A673 (cell line): ENCODE data around the gene LAMA5. TPM values are rescaled to one million over a fixed set of nuclear protein-coding genes. Genes with fewer than 3 reads are reported as not detected.

Source experiments
- BruUV-seq: library from RNA; stranded (reverse); fragments of 400-500 nt; replicated peaks from 2 replicates; lab custom pipeline; 2021; lab: Mats Ljungman, UMichigan
- CTCF ChIA-PET: fragments of 300-600 bp; sonication (Branson Sonifier 250); formaldehyde crosslinking; loops from one replicate; lab custom pipeline; 2022; ENCODE audit warnings: antibody characterized with exemption; lab: Charles Lee
- POLR2A ChIA-PET: fragments of 300-600 bp; sonication (Branson Sonifier 250); formaldehyde crosslinking; loops from one replicate; lab custom pipeline; 2022; ENCODE audit warnings: antibody characterized with exemption; ENCODE audit not compliant: low non-redundant PET; lab: Charles Lee
- DNase-seq: peaks from one replicate; pipeline ENCODE4 v3.0.0-alpha.2; 2015; ENCODE audit warnings: low spot score
- H3K27ac ChIP-seq: fragments of 200-600 bp; sonication (generic); 2 replicates; pipeline ENCODE4 v1.5.1; 2016; ENCODE audit warnings: mixed run types, low read depth, mild to moderate bottlenecking, mixed read lengths, antibody characterized with exemption, low read length; ENCODE audit not compliant: poor library complexity, severe bottlenecking
- H3K27me3 ChIP-seq: fragments of 200-600 bp; sonication (generic); replicated peaks from 2 replicates; pipeline ENCODE4 v1.6.1; 2017; ENCODE audit warnings: mixed run types, low read depth, mild to moderate bottlenecking, mixed read lengths, antibody characterized with exemption, low read length; ENCODE audit not compliant: insufficient read depth, poor library complexity
- H3K36me3 ChIP-seq: fragments of 200-600 bp; sonication (generic); 2 replicates; pipeline ENCODE4 v1.6.1; 2016; ENCODE audit warnings: mixed run types, mild to moderate bottlenecking, mixed read lengths, antibody characterized with exemption, low read length; ENCODE audit not compliant: insufficient read depth, poor library complexity, severe bottlenecking
- H3K4me1 ChIP-seq: fragments of 200-600 bp; sonication (generic); 2 replicates; pipeline ENCODE4 v1.6.1; 2017; ENCODE audit warnings: mixed run types, mild to moderate bottlenecking, mixed read lengths, antibody characterized with exemption, low read length; ENCODE audit not compliant: insufficient read depth, poor library complexity, severe bottlenecking
- H3K4me3 ChIP-seq: fragments of 200-600 bp; sonication (generic); 2 replicates; pipeline ENCODE4 v1.5.1; 2016; ENCODE audit warnings: low read depth, mixed run types, mild to moderate bottlenecking, mixed read lengths, low read length; ENCODE audit not compliant: poor library complexity, severe bottlenecking
- H3K9me3 ChIP-seq: fragments of 200-600 bp; sonication (generic); 2 replicates; pipeline ENCODE4 v1.6.1; 2016; ENCODE audit warnings: mixed run types, low read depth, mild to moderate bottlenecking, mixed read lengths, antibody characterized with exemption, low read length; ENCODE audit not compliant: poor library complexity, severe bottlenecking
- CTCF ChIP-seq: fragments of 300-800, 200-600 bp; sonication (generic); conservative IDR thresholded peaks from 2 replicates; pipeline ENCODE4 v1.5.1; 2017; ENCODE audit warnings: low read depth, mild to moderate bottlenecking, antibody characterized with exemption, low read length, moderate library complexity, mixed read lengths
- EZH2 ChIP-seq: fragments of 200-600 bp; sonication (generic); IDR thresholded peaks from 2 replicates; pipeline ENCODE4 v1.6.1; 2017; ENCODE audit warnings: borderline replicate concordance, low read depth, mild to moderate bottlenecking, mixed read lengths, antibody characterized with exemption, low read length; ENCODE audit not compliant: poor library complexity, severe bottlenecking
- intact Hi-C: fragments of 100-400 bp; cut with micrococcal nuclease; formaldehyde crosslinking; loops from one replicate; pipeline ENCODE4 v1.10.0; 2022; ENCODE audit not compliant: unreplicated experiment
- total RNA-seq: library from RNA; stranded (reverse); gene quantifications from 2 replicates; pipeline ENCODE4 v1.2.3, GENCODE V29; 2021

The LAMA5 gene
- total RNA-seq, 1 experiment from 2014 or later, result 4.2 TPM

- no peaks in the 10 kb centered on the region for H3K27me3 ChIP-seq
- no TSS peak for BruUV-seq
- ChIA-PET CTCF (no interaction called here), POLR2A (interaction anchor here (0.9 kb wide), 1 partner anchor 10 kb away, joined by 3 read pairs; no protein-coding TSS in a partner anchor)
- H3K27ac ChIP-seq, result no peak overlapping the region
- H3K4me3 ChIP-seq, result no peak overlapping the region
- TF ChIP-seq EZH2, result no peak
- TF ChIP-seq CTCF, result no peak
- H3K4me1 ChIP-seq, result no peaks in the 10 kb centered on the region
- H3K9me3 ChIP-seq, result no peaks in the 10 kb centered on the region
- no peak for DNase-seq
- intact Hi-C loops, result no loop called here
- H3K36me3 ChIP-seq, result no peaks in the 10 kb centered on the region
These were observed 32.9 kb upstream of the LAMA5 start for GRCh38 chr20:62400021-62400420.

- TF ChIP-seq EZH2 (no peak), CTCF (no peak)
- H3K4me3 ChIP-seq, result no peak overlapping the region
- no peak overlapping the region for H3K27ac ChIP-seq
- DNase-seq, result no peak
- no TSS peak for BruUV-seq
- no peaks in the 10 kb centered on the region for H3K9me3 ChIP-seq
- no peaks in the 10 kb centered on the region for H3K27me3 ChIP-seq
- peaks cover 3% of the 10 kb centered on the region for H3K36me3 ChIP-seq
- intact Hi-C loops, result no loop called here
- H3K4me1 ChIP-seq, result no peaks in the 10 kb centered on the region
- ChIA-PET POLR2A (no interaction called here), CTCF (no interaction called here)
These were observed 31.2 kb upstream of the LAMA5 start for GRCh38 chr20:62398120-62398821.

- H3K4me3 ChIP-seq, result no peak overlapping the region
- peaks cover 3% of the 10 kb centered on the region for H3K36me3 ChIP-seq
- POLR2A ChIA-PET, result no interaction called here
- intact Hi-C loops, result no loop called here
- BruUV-seq, result no TSS peak
- H3K9me3 ChIP-seq, result no peaks in the 10 kb centered on the region
- TF ChIP-seq CTCF (no peak), EZH2 (no peak)
- no peak overlapping the region for H3K27ac ChIP-seq
- no peaks in the 10 kb centered on the region for H3K4me1 ChIP-seq
- CTCF ChIA-PET, result no interaction called here
- DNase-seq, result no peak
- H3K27me3 ChIP-seq, result no peaks in the 10 kb centered on the region
These were observed 29.5 kb upstream of the LAMA5 start for GRCh38 chr20:62396367-62397239.
